RPMI7951 (cell line): ENCODE results near the gene PXDN. TPM values are rescaled to one million over a fixed set of nuclear protein-coding genes. Genes with fewer than 3 reads are reported as not detected.

Experiments used
- DNase-seq: peaks from one replicate; pipeline ENCODE4 v3.0.0-alpha.2; 2012; ENCODE audit warnings: low read depth
- total RNA-seq: library from RNA; depleted of rRNA; stranded (reverse); fragments of >200 nt; shearing (Covaris generic); gene quantifications from 2 replicates; pipeline ENCODE4 v1.2.3, GENCODE V29; 2014

PXDN gene
- total RNA-seq, 1 experiment from 2014 or later, result 272 TPM

DNA sequence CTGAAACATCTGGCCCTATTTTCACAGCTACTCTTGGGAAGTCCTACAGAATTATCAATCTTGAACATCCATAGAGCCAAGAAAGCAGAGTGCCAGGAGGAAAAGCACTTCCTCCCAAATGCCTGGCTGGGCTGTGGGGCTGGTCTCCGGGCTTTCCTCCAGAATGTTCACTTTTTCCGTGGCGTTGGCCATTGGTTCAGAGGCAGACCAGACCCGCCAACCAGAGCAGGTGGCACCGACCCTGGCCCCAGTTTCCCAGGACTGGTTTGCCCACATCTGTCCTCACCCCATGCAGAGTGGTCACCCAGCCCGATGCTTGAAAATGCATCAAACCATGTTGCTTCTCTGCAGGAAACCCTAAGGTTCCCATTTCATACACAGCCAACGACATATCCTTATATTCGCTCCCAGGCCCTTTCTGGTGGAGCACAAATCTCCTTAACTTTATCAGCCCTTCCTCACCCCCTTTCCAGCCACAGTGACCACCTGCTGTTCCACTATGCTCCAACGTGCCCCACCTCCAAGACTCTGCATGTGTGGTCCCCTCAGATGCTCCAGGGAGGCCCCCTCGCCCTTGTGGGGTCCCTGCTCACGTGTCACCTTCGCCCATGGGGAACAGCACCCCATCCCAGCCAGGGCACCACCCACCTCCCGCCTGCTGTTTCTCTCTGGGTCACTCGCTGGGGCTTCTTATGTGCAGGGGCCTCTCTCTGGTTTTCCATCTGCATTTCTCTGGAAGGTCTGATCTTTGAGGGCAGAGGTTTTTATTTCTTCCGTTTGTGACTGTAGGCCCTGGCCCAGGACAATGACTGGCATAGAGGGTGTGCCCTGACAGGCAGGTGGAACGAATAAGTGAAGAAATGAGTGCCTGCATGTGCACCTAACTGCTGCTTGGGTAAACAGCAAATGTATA lies 92.9 kb downstream of the PXDN start:
- DNase-seq, result no peak

DNA sequence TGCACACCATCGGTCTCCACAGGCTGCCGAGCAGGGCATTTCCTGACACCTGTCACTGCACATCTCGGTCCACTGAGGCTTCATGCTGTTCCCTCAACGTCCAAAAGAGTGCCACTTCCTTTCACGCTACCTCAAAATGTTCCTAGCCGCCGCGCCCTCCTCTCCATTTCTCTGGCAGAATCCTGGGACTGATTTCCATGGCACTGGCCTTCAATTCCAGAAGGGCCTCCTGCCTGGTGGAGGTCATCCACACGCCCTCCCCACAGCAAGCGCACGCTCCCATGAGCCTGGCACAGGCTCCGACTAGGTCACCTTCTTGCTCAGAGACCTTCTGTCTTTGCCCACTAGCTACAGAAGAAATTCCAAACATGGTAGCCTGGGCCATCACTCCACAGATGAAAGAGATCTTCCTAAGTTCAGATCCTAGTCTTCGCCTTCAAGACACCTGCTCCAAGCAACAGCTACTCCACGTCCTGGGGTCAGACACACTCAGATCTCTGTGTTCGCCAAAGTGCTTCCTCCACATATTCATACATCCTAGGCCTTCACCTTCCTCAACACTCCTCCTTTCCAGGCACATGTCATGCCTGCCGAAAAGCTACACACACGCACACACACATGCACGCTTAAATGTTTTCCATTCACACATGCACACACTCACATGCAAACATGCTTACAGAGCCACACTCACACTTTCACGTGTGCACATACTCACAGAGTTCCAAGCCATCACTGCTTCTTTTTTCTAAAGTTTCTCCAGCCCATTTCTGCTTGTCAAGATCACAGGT lies 94.0 kb downstream of the PXDN start:
- DNase-seq, result no peak

DNA sequence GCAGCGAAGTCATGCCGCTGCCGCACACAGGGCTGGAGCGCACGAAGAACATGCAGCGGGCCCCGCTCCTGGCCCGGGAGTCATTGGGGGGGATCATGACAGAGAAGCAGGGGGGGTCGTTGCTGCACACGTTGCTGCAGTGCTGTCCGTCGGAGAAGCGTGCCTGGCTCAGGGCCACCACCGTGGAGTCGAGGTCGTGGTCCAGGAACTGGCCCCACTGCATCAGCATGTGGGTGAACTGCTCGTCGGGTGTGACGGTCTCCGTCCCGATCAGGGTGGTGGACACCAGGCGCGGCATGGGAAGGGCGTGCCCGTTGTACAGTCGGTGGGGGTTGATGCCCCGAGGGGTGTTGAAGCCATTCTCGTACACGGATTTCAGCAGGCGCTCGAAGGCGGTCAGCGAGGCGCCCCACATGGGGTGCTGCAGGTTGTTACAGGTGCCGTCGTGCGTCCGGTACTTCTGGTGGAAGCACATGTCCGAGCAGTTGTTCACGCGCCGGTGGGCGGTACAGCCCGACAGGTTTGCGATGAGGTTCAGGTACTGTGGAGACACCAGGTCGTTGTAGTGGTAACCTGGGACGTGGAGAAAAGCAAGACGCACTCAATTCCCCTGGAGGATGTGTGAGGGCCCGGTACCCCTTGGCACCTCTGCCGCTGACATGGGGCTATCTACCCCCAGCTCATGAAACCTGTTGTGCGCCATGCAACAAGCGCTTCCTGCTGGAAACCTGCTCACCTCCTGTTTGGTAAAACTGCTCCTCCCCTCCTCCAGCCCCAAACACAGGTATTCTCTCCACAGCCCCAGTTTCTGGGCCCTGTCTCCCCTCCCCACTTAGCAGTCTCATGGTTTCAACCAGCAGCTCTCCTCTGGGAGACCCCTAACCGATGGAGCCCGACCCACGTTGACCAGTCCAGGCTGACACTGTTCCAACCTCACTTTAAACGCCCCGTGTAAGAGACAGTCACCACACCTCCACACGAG lies 94.9 kb downstream of the PXDN start:
- DNase-seq, result no peak

DNA sequence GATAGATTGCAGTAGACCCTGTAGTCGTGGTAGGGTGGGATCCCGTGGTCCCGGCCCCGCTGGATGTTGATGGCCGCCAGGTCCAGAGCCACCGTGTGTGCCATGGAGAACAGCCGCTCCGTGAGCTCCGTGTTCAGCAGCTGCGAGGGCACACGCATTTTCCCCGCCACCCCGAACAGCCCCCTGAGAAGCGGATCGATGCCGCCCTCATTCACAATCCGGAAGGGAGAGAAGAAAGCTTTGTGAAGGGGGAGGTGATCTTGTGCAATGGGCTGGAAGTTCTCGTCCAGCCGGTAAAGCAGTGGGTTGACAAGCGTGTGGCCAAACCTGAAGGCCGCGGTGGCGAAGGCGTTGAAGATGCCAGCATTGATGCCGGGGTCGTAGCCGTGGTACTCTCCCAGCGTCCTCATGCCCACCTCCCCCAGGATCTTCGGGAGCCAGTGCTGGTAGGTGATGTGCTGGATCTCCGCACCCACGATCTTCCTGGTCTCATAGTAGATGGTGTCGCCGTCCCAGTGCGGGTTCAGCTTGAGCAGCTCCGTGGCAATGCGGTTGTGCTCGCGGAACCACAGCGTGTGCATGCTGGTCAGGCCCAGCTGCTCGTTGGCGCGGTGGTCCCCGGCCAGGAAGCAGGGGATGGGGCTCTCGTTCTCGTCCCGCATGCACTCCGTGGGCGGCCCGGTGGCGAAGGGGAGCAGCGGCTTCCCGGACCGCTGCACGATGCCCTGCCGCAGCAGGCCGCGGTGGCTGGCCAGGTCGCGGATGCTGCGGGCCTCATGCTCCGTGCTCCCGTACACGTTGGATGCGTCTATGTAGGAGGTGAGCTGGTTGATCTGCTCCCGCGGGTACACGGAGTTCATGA lies 95.8 kb downstream of the PXDN start:
- no peak for DNase-seq

DNA sequence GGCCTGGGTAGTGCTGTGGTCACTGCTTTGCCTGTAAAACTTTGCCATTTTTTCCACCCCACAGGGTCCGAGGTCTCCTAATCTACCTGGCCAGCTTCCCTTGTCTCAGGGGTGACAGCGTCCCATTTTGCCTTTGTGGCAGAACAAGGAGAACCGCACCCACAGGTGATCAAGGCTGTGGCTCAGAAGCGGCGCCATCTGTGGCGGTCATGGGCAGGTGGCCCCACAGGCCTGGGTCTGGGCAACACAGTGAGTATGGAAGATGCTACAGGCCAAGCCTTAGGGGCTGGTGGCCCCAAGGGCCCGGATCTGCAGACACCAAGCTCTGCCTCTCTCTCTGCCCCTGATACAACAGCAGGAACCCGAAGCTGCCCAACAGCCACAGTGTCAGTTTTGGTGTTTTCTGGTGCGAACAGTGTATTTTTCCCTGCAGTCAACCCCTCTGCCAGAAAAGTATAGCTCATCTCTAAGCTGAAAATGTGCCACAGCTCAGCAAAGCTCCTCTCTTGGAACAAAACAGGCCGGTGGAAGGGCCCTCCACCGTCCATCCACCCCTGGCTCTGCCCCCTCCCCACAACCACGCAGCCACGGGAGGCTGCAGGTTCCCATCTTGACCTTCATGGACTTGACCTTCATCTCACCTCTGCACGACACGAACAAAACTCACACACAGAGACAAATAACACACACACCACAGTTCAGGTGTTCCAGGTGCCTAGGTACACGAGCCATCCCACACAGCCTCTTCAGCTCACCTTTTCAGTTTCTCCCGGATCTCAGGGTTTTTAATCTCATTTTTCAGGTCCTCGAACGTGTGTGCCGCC lies 96.7 kb downstream of the PXDN start:
- no peak for DNase-seq

DNA sequence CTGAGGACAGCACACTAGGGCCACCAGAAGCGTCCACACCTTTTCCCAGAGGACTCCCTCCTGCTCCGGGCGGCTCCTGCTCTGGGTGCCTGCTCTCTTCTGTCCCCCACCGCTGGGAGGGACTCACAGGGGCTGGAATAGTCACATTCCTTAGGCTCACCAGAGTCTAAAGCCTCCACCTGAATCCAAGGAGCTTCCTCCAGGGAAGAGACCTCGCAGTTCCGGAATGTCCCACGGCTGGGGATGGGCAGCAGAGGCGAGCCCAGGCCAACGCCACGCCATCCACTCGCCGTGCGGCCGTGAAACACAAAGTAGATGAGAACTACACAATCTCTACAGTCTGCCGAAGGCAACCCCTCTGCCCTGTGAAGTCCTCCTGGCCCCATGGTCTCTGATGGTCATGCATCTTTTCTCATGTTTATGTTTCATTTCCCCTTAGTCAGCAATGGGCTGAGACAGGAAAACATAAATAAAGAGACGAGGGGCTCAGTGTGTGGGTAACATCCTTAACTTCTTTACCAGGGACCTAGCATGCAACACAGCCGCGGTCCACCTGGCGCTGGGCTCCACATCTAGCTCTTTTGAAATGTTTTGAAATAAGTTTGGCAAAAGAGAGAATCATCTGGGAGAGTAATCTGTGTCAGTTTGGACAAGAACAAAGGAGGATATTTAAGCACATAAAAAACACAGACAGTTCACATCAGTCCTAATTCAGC lies 98.4 kb downstream of the PXDN start:
- DNase-seq, result no peak

DNA sequence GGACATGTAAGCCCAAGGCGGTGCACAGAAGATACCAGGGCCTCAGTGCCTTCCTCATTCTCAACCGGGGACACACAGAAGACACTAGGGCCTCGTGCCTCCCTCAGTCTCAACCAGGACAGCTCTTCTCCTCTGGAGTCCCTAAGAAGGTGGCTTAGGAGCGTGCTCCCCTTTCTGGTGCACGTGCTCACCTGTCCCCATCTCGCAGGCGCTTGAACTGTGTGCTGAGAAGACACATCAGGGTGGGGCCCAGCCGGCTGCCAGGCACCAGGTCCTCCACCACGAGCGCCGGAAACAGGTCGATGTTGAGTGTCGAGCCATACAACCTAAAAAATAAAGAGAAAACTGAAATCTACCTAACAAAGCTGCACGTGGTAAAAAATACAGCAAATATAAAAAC lies 99.9 kb downstream of the PXDN start:
- DNase-seq, result no peak

DNA sequence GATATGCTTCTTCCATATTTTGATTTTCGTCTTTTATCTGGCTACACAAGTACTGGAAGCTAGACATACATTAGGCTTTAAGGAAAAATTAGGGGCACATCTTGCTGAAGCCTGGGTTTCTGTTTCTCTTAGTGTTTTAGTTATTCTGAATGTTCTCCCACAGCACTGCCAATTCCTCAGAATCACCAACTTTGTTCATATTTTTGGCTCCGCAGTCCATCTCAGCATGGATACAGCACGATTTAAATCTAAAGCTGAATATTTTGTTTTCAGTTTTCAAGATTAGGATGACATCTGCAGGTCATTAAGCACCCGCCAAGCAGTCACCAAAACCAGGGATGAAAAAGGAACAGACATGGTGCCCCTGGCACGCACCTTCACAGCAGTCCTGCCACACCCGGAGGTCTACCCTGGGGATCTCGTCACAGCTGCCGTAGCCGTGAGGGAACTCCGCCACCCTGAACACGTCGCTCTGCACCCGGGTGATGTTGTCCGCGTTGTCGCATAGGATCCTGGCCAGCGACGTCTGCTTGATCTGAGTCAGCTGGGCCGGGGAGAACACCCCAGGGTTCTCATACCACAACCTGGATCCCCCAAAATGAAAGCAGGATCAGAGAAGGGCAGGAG lies 101.2 kb downstream of the PXDN start:
- DNase-seq, result peak; percentile 51

DNA sequence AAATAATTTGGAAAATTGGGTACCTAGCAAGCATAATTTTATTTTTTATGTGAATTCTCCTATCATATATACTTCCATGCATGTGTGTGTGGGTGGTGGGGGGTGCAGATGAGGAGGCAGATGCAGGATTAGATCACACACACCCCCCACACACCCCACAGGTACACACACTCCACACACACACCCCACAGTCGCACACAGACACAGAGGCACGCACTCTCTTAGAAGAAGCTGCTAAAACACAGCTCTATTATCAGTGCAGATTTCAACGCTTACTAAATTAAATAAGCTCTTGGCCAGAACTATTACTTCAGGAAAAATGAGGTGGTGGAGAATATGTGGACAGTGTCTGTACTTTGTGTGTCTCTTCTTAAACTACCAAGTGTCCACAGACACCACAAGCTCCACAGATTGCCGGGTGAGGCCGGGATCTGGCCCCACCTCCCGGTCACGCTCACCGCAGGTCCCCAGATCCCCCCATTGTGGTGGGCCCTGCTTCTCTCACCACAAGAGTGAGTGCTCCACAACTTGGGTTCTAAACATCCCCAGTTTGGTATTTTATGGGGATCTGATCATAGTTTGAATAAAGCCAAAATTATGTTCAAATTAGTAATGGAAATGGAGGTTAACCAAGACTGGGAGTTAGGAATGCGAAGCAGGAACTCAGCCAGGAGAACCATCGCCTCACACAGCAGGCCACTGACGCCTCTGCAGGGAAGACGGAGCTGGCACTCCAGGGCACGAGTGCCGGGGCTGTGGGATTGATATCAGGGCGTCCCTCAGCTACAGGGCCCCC lies 102.1 kb downstream of the PXDN start:
- peak; percentile 84 for DNase-seq

DNA sequence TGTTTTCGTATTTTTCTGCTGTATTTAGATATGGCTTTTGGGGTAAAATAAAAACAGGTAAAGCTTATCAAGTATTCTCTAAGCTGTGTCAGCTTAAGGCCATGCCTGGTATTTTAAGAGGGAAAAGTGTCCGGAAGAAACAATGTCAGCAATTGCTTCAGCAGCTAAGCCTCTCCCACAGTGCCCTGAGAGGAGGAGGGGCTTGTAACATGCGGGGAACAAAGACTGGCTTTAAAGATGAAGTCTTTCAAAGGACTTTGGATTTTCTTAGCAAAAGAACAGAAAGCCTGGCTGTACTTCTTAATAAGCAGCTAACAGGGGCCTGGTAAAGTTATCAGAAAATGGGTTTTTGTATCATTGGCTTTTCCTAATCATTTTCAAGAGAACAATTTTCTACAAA lies 102.8 kb downstream of the PXDN start:
- no peak for DNase-seq

DNA sequence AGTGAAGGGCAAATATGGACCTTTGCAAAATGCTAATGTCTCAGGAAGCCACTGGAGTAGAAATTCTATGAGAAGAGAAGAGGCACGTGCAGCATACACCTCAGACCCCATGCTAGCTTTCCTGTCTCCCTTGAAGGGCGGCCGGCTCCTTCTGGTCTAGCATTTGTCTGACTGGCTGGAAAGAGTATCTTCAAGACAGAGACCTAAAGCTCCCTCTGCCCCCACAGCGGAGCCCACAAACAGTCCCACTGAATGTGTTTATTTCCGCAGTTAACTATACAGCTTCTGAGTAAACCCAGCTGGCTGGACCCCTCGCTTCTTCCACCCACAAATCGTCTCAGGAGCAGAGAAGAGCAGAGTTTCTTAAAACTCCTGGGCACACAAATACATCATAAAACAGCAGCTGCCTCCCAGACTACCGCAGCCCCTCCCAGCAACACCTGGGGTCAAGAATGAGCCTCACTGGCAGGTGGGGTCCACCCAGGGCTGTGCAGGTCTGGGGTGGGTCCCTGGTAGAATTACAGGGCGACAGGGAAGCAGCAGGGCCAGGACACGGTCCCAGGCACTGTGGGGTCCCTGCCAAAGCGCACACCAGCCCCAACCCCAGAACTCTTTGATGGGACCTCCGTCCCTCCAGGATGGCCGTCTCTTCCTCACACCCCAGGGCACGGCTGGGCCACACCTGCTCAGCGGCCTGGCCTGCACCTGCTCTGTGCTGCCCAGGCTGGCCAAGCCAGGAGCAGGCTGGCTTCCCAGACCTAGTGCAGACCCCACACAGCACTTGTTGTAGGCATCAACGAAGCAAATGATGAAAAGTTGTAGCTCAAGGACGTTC lies 103.8 kb downstream of the PXDN start:
- DNase-seq, result no peak

DNA sequence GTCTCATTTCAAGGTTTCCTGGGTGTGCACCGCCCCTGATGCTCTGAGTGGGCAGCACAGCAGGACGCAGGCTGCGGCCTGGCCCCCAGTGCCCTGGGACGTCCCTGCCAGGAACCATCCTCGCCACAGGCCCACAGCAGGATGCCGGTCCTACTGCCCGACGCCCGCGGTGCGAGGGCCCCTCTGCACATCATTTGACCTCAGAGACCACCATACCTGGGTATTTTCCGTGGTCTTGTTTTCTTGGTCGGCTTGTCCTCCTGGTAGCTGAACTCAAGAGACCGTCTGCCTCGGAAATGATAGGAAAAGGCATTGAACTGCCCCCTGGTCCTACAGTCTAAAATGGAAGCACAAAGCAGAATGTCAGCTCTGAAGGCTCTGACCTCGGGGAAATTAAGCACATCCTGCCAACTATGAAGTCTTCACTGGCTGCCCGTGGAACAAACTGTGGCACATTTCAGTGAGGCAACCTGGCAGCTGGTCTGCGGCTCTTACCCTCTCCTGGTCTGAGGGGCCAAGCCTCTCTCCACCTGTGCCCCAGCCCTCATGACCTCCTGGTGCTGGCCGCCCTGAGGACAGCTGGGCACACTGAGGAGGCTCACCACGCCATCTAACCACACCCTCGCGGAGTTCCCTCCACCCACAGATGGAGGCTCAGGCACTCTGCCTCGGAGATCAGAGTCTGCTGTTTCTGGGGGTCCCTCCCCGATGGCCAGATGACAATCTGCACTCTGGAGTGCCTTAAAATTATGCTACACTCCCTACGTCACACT lies 105.0 kb downstream of the PXDN start:
- no peak for DNase-seq

DNA sequence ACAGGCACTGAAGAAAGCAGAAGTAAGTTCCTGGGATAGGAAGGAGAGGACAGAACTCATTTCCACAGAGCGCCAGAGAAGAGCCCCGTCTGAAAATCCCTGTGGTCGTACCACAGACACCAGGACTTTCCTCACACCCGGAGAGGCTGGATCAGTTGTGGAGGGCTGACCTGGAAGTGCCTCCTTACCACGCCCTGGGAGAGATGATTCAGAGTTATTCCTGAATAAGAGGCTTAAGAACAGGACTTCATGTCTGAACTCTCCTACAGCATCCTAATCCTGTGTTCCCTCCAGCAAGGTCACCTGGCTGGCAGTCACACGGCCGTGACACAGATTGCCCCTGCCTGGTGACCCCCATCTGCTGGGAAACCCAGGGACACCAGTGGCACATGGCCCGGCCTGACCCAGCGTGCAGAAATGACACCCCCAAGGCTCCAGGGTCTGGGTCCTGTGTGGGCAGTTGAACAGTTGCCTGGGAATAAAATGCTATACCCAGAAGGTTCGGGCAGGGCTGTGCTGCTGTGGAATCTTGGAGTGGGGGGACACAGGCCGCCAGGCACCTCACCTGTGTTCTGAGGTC lies 105.9 kb downstream of the PXDN start:
- peak; percentile 74 for DNase-seq

DNA sequence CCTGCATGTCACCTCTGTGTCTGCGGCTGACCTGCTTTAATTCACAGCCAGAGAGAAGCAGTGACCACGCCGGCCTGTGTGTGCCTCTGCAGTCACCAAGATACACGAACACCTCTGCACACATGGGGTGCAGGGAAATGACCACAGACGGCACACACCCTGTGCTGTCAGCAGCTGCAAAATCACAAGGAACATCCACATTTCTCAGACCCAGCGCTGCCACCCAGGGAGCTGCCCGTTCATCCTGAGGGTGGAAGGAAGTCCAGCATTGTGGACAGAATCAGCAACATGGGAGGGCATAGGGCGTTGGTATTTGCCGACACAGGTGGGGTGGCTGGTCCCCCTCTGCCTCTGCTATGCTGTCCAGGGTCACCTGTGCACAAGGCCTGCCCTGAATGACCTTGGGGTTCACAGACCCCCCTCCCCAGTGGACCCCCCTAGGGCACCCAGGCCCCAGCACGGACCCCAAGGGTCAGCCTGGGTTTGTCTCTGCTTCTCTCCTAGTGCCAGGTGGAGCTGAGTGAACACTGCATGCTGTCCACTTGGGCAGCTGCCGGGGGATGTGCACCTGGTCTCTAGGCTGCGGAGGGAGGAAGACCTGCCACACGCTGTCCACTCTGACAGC lies 107.4 kb downstream of the PXDN start:
- DNase-seq, result no peak

DNA sequence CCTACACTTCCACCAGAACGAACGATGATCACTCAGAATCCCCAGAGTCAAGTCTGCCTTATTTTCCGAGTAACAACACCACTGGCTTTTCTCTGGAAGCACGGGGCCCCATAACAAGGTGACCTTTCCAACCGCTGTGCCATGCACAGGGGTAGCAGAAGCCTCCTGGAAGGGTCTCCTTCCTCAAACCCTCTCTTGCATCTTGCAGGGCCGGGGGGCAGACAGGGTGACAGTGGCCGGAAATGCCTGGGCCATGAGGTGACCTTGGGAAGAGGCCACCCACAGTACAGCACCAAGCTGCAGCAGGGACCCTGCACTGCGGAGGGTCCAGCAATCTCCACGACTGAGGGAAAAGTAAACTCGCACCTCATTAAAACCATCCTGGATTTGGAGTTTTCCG lies 108.5 kb downstream of the PXDN start:
- no peak for DNase-seq
